ENCODE results near the gene ITM2C.

DNA sequence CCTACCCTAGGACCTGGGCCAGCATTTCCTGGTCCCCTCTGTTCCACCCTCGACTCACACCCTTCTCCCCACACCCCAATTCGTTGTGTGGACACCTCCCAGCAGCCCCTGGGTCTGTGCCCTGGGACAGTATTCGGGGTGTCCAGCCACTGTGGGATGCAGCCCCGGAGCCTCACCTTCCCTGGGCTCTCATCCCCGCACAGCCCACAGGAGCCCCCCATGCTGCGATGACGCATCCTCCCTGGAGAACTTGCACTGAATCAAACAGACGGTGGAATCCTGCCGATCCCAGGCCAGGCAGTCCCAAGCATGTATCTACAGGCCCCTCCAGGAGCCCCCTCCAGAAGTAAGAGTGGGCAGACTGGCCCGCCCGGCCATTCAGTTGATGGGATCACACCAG, 9.7 kb downstream of the ITM2C start:
- TF ChIP-seq, protein P1, sequence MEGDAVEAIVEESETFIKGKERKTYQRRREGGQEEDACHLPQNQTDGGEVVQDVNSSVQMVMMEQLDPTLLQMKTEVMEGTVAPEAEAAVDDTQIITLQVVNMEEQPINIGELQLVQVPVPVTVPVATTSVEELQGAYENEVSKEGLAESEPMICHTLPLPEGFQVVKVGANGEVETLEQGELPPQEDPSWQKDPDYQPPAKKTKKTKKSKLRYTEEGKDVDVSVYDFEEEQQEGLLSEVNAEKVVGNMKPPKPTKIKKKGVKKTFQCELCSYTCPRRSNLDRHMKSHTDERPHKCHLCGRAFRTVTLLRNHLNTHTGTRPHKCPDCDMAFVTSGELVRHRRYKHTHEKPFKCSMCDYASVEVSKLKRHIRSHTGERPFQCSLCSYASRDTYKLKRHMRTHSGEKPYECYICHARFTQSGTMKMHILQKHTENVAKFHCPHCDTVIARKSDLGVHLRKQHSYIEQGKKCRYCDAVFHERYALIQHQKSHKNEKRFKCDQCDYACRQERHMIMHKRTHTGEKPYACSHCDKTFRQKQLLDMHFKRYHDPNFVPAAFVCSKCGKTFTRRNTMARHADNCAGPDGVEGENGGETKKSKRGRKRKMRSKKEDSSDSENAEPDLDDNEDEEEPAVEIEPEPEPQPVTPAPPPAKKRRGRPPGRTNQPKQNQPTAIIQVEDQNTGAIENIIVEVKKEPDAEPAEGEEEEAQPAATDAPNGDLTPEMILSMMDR (IDR thresholded peaks at IDR 0.05 in 4 of 5, conservative IDR thresholded peaks at IDR 0.05 in 1 of 5): no peak
- TF ChIP-seq POLR2A (IDR thresholded peaks at IDR 0.05): no peak

All from gastrocnemius medialis (tissue), 4 donors.